NOMO-1 (cell line): ENCODE results near the gene DDTL.

Source experiments
- DNase-seq, 2 experiments: peaks; one replicate each; lab custom pipeline; 2025; ENCODE audit not compliant: unreplicated experiment in 2 of 2; lab: John Stamatoyannopoulos, UW

Gene DDTL

GRCh38 chr22:24003887-24004286, 37.2 kb downstream of the DDTL start:
- DNase-seq = no peak

GRCh38 chr22:24005201-24005600, 38.5 kb downstream of the DDTL start, which contains the start of gene GSTT4:
Gene GSTT4, minus strand, starts transcription at chr22:24005453. Its CDS starts 97 bp downstream, at chr22:24005356.
- no peak for DNase-seq

GRCh38 chr22:24006207-24006913, 39.7 kb downstream of the DDTL start:
- DNase-seq = no peak

- DNase-seq = no peak
These were observed 40.2 kb downstream of the DDTL start for GRCh38 chr22:24006914-24007214.

GRCh38 chr22:24007253-24008021, 40.7 kb downstream of the DDTL start:
- no peak for DNase-seq

- no peak for DNase-seq
These were observed 41.3 kb downstream of the DDTL start for GRCh38 chr22:24008022-24008283.

- no peak for DNase-seq
These were observed 41.9 kb downstream of the DDTL start for GRCh38 chr22:24008381-24009226.

GRCh38 chr22:24009227-24010017, 42.7 kb downstream of the DDTL start:
- DNase-seq = no peak

- no peak for DNase-seq
These were observed 43.3 kb downstream of the DDTL start for GRCh38 chr22:24010018-24010391.

GRCh38 chr22:24011735-24012068, 45.0 kb downstream of the DDTL start:
- no peak for DNase-seq

- DNase-seq = no peak
These were observed 49.5 kb downstream of the DDTL start for GRCh38 chr22:24016156-24016555.

GRCh38 chr22:24021304-24021703, 54.6 kb downstream of the DDTL start:
- DNase-seq = no peak
